Brain microvascular endothelial cell (primary cell): ENCODE measurements around the gene TMEM51.

Experiments
- DNase-seq: peaks from one replicate; pipeline ENCODE4 v3.0.0-alpha.2; 2020
- H3K27ac ChIP-seq: fragments of 250-450 bp; sonication (Bioruptor Pico); 2 replicates; pipeline ENCODE4 v1.5.1; 2020; ENCODE audit warnings: mild to moderate bottlenecking, moderate library complexity
- H3K27me3 ChIP-seq: fragments of 250-450 bp; sonication (Bioruptor Pico); replicated peaks from 2 replicates; pipeline ENCODE4 v1.5.1; 2020; ENCODE audit warnings: mild to moderate bottlenecking
- H3K36me3 ChIP-seq: fragments of 250-450 bp; sonication (Bioruptor Pico); replicated peaks from 2 replicates; pipeline ENCODE4 v1.5.1; 2020; ENCODE audit warnings: mild to moderate bottlenecking
- H3K4me3 ChIP-seq: 2 replicates; pipeline ENCODE4 v1.5.1; 2011; ENCODE audit warnings: low read depth, mild to moderate bottlenecking, control low read depth, low read length, moderate library complexity
- CTCF ChIP-seq: IDR thresholded peaks from 2 replicates; pipeline ENCODE4 v1.5.1; 2011; ENCODE audit warnings: low read depth, mild to moderate bottlenecking, moderate library complexity, low read length, control low read depth, inconsistent platforms; ENCODE audit errors: missing control alignments
- in situ Hi-C: cut with HindIII; loops from 2 replicates; pipeline ENCODE4 v1.10.0; 2017; ENCODE audit warnings: low sequenced_read_pairs, low pct_ligation_motif_present

Gene TMEM51

GRCh38 chr1:15236746-15237145 lies 83.2 kb downstream of the TMEM51 start:
- in situ Hi-C loops: no loop called here
- no peaks in the 10 kb centered on the region for H3K36me3 ChIP-seq
- DNase-seq: no peak
- no peaks in the 10 kb centered on the region for H3K27me3 ChIP-seq
- no peak for TF ChIP-seq CTCF
- no peak overlapping the region for H3K27ac ChIP-seq
- H3K4me3 ChIP-seq: no peak overlapping the region

DNA sequence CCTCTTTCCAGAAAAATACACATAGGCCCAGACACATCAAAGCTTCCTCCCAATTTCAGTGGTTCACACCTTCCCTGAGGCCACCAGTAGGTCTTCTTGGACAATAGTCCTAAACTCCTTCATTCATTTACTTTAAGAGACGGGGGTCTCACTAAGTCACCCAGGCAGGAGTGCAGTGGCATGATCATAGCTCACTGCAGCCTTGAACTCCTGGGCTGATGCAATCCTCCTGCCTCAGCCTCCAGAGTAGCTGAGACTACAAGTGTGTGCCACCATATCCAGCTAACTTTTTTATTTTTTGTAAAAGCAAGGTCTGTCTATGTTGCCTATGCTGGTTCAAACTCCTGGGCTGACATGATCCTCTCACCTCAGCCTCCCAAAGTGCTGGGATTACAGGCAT lies 85.2 kb downstream of the TMEM51 start:
- no peak overlapping the region for H3K27ac ChIP-seq
- TF ChIP-seq CTCF: no peak
- H3K36me3 ChIP-seq: no peaks in the 10 kb centered on the region
- no peak for DNase-seq
- in situ Hi-C loops: no loop called here
- no peak overlapping the region for H3K4me3 ChIP-seq
- no peaks in the 10 kb centered on the region for H3K27me3 ChIP-seq

DNA sequence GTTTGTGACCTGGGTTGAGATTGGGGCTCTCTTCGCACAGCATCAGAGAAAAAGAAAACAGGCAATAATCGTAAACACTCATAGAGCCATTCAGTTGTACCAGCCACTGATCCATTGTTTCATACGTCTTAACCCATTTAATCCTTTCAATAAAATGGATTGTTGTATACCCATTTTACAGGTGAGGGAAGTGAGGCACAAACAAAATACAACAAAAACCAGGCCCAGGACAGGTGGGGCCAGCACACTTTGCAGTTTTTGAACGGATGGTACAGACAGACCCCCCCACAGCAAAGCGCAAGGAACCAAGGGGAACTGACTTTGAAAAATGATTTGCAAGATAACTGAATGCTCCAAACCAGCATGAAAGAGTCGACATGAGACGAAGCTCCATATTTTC lies 89.2 kb downstream of the TMEM51 start:
- no peak for TF ChIP-seq CTCF
- no peak overlapping the region for H3K4me3 ChIP-seq
- no peaks in the 10 kb centered on the region for H3K36me3 ChIP-seq
- in situ Hi-C loops: no loop called here
- DNase-seq: no peak
- no peak overlapping the region for H3K27ac ChIP-seq
- H3K27me3 ChIP-seq: no peaks in the 10 kb centered on the region

DNA sequence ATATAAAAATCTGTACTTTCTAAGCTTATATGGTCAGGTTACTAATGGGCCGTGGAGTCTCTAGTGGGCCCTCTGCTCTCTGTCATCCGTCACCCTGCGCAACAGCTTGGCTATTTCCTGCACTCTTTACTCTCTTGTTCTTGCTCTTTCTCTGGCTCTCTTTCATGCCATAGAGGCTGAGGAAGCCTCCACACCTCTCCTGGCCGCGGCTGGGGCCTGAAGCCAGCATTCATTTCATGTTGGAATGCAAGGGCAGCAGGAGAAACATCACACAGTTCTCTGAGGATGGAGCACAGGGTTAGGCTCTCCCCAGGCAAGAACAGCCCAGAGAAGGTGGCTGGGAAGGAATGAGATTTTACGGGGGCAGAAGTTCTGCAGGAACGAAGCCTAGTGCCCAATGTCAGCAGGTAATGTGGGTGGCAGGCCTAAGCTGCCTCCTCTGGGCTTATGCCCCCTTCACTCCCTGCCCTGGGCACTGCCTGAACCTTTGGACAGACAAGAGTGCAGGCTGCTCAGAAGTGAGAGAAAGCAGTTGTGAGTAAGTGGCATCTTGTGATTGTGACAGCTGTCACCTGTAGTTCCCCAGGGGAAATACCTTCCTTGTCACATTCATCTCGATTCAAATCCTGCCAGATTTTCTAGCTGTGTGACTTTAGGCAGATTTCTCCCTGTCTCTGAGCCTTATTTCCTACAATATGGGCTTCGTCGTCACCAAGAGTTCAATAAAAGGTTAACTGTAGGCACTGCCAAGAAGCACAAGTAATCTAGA lies 89.9 kb downstream of the TMEM51 start:
- Histone ChIP-seq H3K4me3 (no peak overlapping the region), H3K27me3 (no peaks in the 10 kb centered on the region), H3K27ac (no peak overlapping the region), H3K36me3 (no peaks in the 10 kb centered on the region)
- no peak for DNase-seq
- no peak for TF ChIP-seq CTCF
- in situ Hi-C loops: no loop called here

GRCh38 chr1:15244813-15245212 lies 91.3 kb downstream of the TMEM51 start:
- no peak for DNase-seq
- H3K27ac ChIP-seq: no peak overlapping the region
- no peaks in the 10 kb centered on the region for H3K27me3 ChIP-seq
- TF ChIP-seq CTCF: no peak
- H3K4me3 ChIP-seq: no peak overlapping the region
- H3K36me3 ChIP-seq: no peaks in the 10 kb centered on the region
- in situ Hi-C loops: no loop called here
